GM10847 (cell line): ENCODE results near the gene THEM5.

Experiments
- POLR2A ChIP-seq: IDR thresholded peaks from 2 replicates; pipeline ENCODE4 v1.6.1; 2011; ENCODE audit not compliant: insufficient read length; ENCODE audit errors: extremely low read depth

THEM5 gene

GRCh38 chr1:151813271-151813977 is 40.1 kb downstream of the THEM5 start:
- TF ChIP-seq POLR2A, result no peak

- TF ChIP-seq POLR2A, result no peak
These were observed 42.3 kb downstream of the THEM5 start for GRCh38 chr1:151811181-151811580.

GRCh38 chr1:151809985-151810556 is 43.4 kb downstream of the THEM5 start:
- no peak for TF ChIP-seq POLR2A

GRCh38 chr1:151809290-151809984 is 44.1 kb downstream of the THEM5 start:
- no peak for TF ChIP-seq POLR2A

GRCh38 chr1:151807766-151808165 is 45.7 kb downstream of the THEM5 start:
- TF ChIP-seq POLR2A, result no peak

GRCh38 chr1:151807131-151807530 is 46.4 kb downstream of the THEM5 start:
- no peak for TF ChIP-seq POLR2A

- TF ChIP-seq POLR2A, result no peak
These were observed 47.3 kb downstream of the THEM5 start for GRCh38 chr1:151806170-151806569.

GRCh38 chr1:151805066-151805820 is 48.3 kb downstream of the THEM5 start, which contains the start of gene LINGO4:
Gene LINGO4 (minus strand): TSS chr1:151805419. CDS start chr1:151802704, 2,715 bp downstream.
- no peak for TF ChIP-seq POLR2A

GRCh38 chr1:151803915-151804314 is 49.6 kb downstream of the THEM5 start:
- no peak for TF ChIP-seq POLR2A

GRCh38 chr1:151803164-151803563 is 50.3 kb downstream of the THEM5 start:
- TF ChIP-seq POLR2A, result no peak

GRCh38 chr1:151802372-151802771 is 51.1 kb downstream of the THEM5 start:
- no peak for TF ChIP-seq POLR2A

- TF ChIP-seq POLR2A, result no peak
These were observed 51.7 kb downstream of the THEM5 start for GRCh38 chr1:151801846-151802245.

GRCh38 chr1:151801310-151801820 is 52.1 kb downstream of the THEM5 start:
- TF ChIP-seq POLR2A, result no peak

GRCh38 chr1:151800830-151801229 is 52.7 kb downstream of the THEM5 start:
- TF ChIP-seq POLR2A, result no peak
